ENCODE results near the gene PSRC1.

Gene PSRC1

GRCh38 chr1:109262231-109263055, 20.5 kb downstream of the PSRC1 start:
- Histone ChIP-seq H3K9ac (ENCODE audit: low read length) (no peak overlapping the region), H3K27me3 (ENCODE audit: control insufficient read depth, insufficient read depth, low read length) (no peaks in the 10 kb centered on the region), H3K27ac (ENCODE audit: low read depth, low read length) (no peak overlapping the region), H3K36me3 (ENCODE audit: control insufficient read depth, insufficient read depth, low read length) (peaks cover 26% of the 10 kb centered on the region), H3K9me3 (ENCODE audit: control insufficient read depth, insufficient read depth, low read depth, low read length) (no peaks in the 10 kb centered on the region), H3K4me3 (ENCODE audit: low read depth, low read length) (no peak overlapping the region), H3K4me1 (ENCODE audit: control insufficient read depth, insufficient read depth, low read length) (peaks cover 23% of the 10 kb centered on the region)

DNA sequence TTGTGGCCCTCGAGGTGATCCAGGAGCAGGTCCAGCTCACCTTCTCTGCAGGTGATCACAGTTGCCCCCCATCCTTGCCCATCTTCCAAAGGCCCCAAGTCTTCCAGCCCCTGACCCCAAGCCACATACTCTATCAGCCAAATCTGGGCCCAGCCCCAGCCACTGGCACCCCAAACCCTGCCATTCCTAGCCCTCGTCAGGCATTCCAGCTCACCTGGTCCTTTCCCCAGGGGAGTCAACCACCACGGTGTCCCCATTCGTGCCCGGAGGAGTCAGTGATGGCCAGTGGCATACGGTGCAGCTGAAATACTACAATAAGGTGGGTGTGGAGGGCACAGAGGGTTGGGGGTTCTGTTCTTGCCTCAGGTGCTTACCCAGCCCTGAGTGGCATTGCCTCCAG, 21.4 kb downstream of the PSRC1 start:
- H3K36me3 ChIP-seq (ENCODE audit: control insufficient read depth, insufficient read depth, low read length): peaks cover 25% of the 10 kb centered on the region
- no peak overlapping the region for H3K27ac ChIP-seq (ENCODE audit: low read depth, low read length)
- H3K9me3 ChIP-seq (ENCODE audit: control insufficient read depth, insufficient read depth, low read depth, low read length): no peaks in the 10 kb centered on the region

DNA sequence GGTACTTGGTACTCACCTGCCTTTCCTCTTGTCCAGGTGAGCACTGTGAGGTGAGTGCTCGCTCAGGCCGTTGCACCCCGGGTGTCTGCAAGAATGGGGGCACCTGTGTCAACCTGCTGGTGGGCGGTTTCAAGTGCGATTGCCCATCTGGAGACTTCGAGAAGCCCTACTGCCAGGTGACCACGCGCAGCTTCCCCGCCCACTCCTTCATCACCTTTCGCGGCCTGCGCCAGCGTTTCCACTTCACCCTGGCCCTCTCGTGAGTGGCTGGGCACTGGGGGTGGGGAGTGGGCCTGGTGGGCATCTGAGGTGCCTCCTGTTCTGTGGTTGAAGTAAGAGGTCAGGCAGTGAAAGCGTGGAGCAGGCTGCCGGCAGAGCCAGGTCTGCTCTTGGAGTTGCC, 21.9 kb downstream of the PSRC1 start:
- Histone ChIP-seq H3K36me3 (ENCODE audit: control insufficient read depth, insufficient read depth, low read length) (peaks cover 25% of the 10 kb centered on the region), H3K9ac (ENCODE audit: low read length) (no peak overlapping the region), H3K27me3 (ENCODE audit: control insufficient read depth, insufficient read depth, low read length) (no peaks in the 10 kb centered on the region), H3K9me3 (ENCODE audit: control insufficient read depth, insufficient read depth, low read depth, low read length) (no peaks in the 10 kb centered on the region), H3K27ac (ENCODE audit: low read depth, low read length) (no peak overlapping the region), H3K4me3 (ENCODE audit: low read depth, low read length) (no peak overlapping the region), H3K4me1 (ENCODE audit: control insufficient read depth, insufficient read depth, low read length) (peaks cover 23% of the 10 kb centered on the region)

More for the DNA sequence above, 21.4 kb downstream of the PSRC1 start:
- no peak overlapping the region for H3K4me3 ChIP-seq (ENCODE audit: low read depth, low read length)
- peaks cover 23% of the 10 kb centered on the region for H3K4me1 ChIP-seq (ENCODE audit: control insufficient read depth, insufficient read depth, low read length)
- no peaks in the 10 kb centered on the region for H3K27me3 ChIP-seq (ENCODE audit: control insufficient read depth, insufficient read depth, low read length)
- no peak overlapping the region for H3K9ac ChIP-seq (ENCODE audit: low read length)

GRCh38 chr1:109259674-109260557, 23.0 kb downstream of the PSRC1 start:
- Histone ChIP-seq H3K36me3 (ENCODE audit: control insufficient read depth, insufficient read depth, low read length) (peaks cover 16% of the 10 kb centered on the region), H3K9me3 (ENCODE audit: control insufficient read depth, insufficient read depth, low read depth, low read length) (no peaks in the 10 kb centered on the region), H3K4me1 (ENCODE audit: control insufficient read depth, insufficient read depth, low read length) (peaks cover 31% of the 10 kb centered on the region), H3K27me3 (ENCODE audit: control insufficient read depth, insufficient read depth, low read length) (no peaks in the 10 kb centered on the region), H3K9ac (ENCODE audit: low read length) (no peak overlapping the region), H3K4me3 (ENCODE audit: low read depth, low read length) (no peak overlapping the region), H3K27ac (ENCODE audit: low read depth, low read length) (peak overlapping the region; percentile 28; the same call in 1 of the 2 replicates)

DNA sequence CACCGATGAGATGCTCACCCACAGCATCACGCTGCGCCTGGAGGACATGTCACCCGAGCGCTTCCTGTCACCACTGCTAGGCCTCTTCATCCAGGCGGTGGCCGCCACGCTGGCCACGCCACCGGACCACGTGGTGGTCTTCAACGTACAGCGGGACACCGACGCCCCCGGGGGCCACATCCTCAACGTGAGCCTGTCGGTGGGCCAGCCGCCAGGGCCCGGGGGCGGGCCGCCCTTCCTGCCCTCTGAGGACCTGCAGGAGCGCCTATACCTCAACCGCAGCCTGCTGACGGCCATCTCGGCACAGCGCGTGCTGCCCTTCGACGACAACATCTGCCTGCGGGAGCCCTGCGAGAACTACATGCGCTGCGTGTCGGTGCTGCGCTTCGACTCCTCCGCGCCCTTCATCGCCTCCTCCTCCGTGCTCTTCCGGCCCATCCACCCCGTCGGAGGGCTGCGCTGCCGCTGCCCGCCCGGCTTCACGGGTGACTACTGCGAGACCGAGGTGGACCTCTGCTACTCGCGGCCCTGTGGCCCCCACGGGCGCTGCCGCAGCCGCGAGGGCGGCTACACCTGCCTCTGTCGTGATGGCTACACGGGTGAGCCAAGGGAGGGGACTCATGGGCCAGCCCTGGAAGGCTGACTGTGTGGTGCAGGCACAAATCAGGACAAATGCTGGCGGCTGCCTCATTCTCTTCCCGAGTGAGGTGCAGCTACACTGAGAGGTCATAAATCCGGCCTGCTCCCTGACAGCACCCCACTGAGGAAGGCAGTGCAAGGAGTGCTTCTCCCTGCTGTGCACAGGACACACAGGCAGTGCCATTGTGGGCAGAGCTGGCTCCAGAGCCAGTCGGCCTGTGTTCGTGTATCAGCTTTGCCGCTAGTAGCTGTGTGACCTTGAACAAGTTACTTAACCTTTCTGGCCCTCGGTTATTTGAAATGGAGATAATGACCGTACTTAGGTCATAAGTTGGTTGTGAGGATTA, 24.2 kb downstream of the PSRC1 start:
- Histone ChIP-seq H3K27ac (ENCODE audit: low read depth, low read length) (no peak overlapping the region), H3K4me3 (ENCODE audit: low read depth, low read length) (no peak overlapping the region), H3K36me3 (ENCODE audit: control insufficient read depth, insufficient read depth, low read length) (peaks cover 9% of the 10 kb centered on the region; the same call in 1 of the 2 replicates), H3K9me3 (ENCODE audit: control insufficient read depth, insufficient read depth, low read depth, low read length) (no peaks in the 10 kb centered on the region), H3K27me3 (ENCODE audit: control insufficient read depth, insufficient read depth, low read length) (no peaks in the 10 kb centered on the region), H3K4me1 (ENCODE audit: control insufficient read depth, insufficient read depth, low read length) (peaks cover 43% of the 10 kb centered on the region), H3K9ac (ENCODE audit: low read length) (no peak overlapping the region)

- Histone ChIP-seq H3K4me1 (ENCODE audit: control insufficient read depth, insufficient read depth, low read length) (peaks cover 44% of the 10 kb centered on the region), H3K9me3 (ENCODE audit: control insufficient read depth, insufficient read depth, low read depth, low read length) (no peaks in the 10 kb centered on the region), H3K27me3 (ENCODE audit: control insufficient read depth, insufficient read depth, low read length) (no peaks in the 10 kb centered on the region), H3K36me3 (ENCODE audit: control insufficient read depth, insufficient read depth, low read length) (peaks cover 9% of the 10 kb centered on the region; the same call in 1 of the 2 replicates), H3K4me3 (ENCODE audit: low read depth, low read length) (no peak overlapping the region), H3K9ac (ENCODE audit: low read length) (no peak overlapping the region), H3K27ac (ENCODE audit: low read depth, low read length) (no peak overlapping the region)
Observed at GRCh38 chr1:109257682-109258421, 25.1 kb downstream of the PSRC1 start.

DNA sequence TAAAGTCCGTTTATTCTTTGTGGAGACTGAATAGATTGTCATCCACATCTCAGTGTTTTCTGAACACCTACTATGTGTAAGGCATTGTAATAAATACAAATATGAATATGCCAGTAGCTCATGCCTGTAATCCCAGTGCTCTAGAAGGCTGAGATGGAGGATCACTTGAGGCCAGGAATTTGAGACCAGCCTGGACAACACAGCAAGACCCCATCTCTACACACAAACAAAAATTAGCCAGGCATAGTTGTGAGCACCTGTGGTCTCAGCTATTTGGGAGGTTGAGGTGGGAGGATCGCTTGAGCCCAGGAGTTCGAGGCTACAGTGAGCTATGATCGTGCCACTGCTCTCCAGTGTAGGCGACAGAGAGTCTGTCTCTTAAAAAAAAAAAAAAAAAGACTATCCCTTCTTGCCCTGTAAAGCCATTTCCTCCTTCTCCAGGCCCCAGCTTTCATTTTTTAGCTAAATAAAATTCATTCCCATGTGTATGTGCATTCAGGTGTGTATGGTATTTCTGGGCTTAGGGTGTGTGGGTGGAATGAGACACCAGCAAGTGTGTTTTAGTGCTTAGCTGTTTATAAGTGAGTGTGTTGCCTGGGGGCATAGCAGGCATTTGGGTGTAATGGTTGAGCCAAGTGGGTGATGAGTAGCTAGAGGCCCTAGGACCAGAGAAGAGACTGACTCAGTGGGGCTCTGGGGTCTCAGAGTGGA, 25.8 kb downstream of the PSRC1 start:
- H3K36me3 ChIP-seq (ENCODE audit: control insufficient read depth, insufficient read depth, low read length): peaks cover 9% of the 10 kb centered on the region; the same call in 1 of the 2 replicates
- peaks cover 44% of the 10 kb centered on the region for H3K4me1 ChIP-seq (ENCODE audit: control insufficient read depth, insufficient read depth, low read length)
- H3K27me3 ChIP-seq (ENCODE audit: control insufficient read depth, insufficient read depth, low read length): peaks cover 3% of the 10 kb centered on the region; the same call in 1 of the 2 replicates
- H3K27ac ChIP-seq (ENCODE audit: low read depth, low read length): no peak overlapping the region
- no peak overlapping the region for H3K4me3 ChIP-seq (ENCODE audit: low read depth, low read length)
- no peak overlapping the region for H3K9ac ChIP-seq (ENCODE audit: low read length)
- H3K9me3 ChIP-seq (ENCODE audit: control insufficient read depth, insufficient read depth, low read depth, low read length): no peaks in the 10 kb centered on the region

DNA sequence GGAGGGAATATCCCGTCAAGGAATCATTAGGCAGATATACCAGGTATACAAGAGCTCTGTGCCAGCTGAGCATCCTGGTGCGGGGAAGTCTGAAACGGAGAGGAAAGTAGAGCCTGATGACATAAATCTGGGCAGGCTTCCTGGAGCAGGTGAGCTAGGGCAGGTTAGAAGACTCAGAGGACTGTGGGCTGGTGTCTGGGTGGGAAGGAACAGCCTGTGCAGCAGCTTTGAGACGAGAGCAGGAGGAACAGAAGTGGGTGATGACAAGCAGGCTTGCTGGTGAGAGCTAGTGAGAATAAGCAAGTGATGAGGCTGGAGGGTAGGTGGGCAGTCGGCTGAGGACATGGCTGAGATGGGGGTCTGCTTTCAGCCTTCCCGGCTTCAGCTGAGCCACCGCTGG, 26.9 kb downstream of the PSRC1 start:
- H3K36me3 ChIP-seq (ENCODE audit: control insufficient read depth, insufficient read depth, low read length): peaks cover 6% of the 10 kb centered on the region; the same call in 1 of the 2 replicates
- no peak overlapping the region for H3K9ac ChIP-seq (ENCODE audit: low read length)
- H3K4me3 ChIP-seq (ENCODE audit: low read depth, low read length): no peak overlapping the region
- peaks cover 44% of the 10 kb centered on the region for H3K4me1 ChIP-seq (ENCODE audit: control insufficient read depth, insufficient read depth, low read length)
- H3K27me3 ChIP-seq (ENCODE audit: control insufficient read depth, insufficient read depth, low read length): peaks cover 13% of the 10 kb centered on the region; the same call in 1 of the 2 replicates
- H3K27ac ChIP-seq (ENCODE audit: low read depth, low read length): no peak overlapping the region
- no peaks in the 10 kb centered on the region for H3K9me3 ChIP-seq (ENCODE audit: control insufficient read depth, insufficient read depth, low read depth, low read length)

DNA sequence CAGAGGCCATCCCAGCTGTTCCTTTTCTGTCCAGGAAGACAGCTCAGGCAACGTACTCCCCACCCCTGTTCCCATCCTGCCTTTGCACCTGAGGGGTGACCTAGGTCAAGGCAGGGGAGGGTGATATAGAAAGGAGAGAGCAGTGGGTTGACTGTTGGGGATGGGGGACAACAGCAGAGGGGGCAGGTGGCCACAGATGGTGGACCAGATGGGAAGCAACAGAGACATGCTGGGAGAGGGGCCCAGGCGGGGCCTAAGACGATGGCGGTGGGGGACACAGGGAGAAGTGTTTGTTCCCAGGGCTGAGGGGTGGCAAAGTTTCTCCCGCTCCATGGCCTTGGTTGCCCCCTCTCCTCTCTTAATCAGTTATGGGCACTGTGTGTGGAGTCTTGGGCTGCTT, 27.3 kb downstream of the PSRC1 start:
- H3K9ac ChIP-seq (ENCODE audit: low read length): no peak overlapping the region
- no peaks in the 10 kb centered on the region for H3K9me3 ChIP-seq (ENCODE audit: control insufficient read depth, insufficient read depth, low read depth, low read length)
- peaks cover 6% of the 10 kb centered on the region; the same call in 1 of the 2 replicates for H3K36me3 ChIP-seq (ENCODE audit: control insufficient read depth, insufficient read depth, low read length)
- H3K27me3 ChIP-seq (ENCODE audit: control insufficient read depth, insufficient read depth, low read length): peaks cover 17% of the 10 kb centered on the region
- no peak overlapping the region for H3K4me3 ChIP-seq (ENCODE audit: low read depth, low read length)
- H3K4me1 ChIP-seq (ENCODE audit: control insufficient read depth, insufficient read depth, low read length): peaks cover 43% of the 10 kb centered on the region
- H3K27ac ChIP-seq (ENCODE audit: low read depth, low read length): no peak overlapping the region

Measured in HUES6 (cell line).